DMS114 treated with DMSO at 0.1 percent for 48 hours (cell line): ENCODE measurements around the gene STK39.

ENCODE experiments used
- DNase-seq: peaks from one replicate; lab custom pipeline; 2025; ENCODE audit not compliant: unreplicated experiment; lab: John Stamatoyannopoulos, UW

STK39 gene

DNA sequence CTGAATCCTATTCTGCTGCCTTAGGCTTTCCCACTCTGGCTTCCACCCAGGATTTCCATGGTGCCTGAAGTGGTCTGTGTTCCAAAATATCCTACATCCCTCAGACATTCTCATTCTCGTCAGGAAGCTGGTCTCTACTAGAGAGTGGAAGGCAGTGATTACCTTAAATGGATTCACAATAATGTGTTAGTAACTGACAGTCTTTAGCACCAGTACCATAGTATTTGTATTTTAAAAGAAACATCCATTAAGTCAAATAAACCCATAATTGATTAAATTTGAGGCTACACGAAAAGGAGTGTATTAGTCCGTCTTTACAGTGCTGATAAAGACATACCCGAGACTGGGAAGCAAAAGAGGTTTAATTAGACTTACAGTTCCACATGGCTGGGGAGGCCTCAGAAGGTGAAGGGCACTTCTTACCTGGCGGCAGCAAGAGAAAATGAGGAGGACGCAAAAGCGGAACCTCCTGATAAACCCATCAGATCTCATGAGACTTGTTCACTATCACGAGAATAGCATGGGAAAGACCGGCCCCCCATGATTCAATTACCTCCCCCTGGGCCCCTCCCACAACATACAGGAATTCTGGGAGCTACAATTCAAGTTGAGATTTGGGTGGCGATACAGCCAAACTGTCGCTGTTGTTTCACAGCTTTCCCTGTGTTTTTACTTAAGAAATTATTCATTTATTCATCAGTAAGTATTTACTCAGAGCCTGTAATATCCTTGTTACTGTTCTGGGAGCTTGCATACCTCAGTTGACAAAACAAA is 306.5 kb downstream of the STK39 start:
- no peak for DNase-seq

- DNase-seq = no peak
These were observed 307.1 kb downstream of the STK39 start for GRCh38 chr2:167940346-167940725.

DNA sequence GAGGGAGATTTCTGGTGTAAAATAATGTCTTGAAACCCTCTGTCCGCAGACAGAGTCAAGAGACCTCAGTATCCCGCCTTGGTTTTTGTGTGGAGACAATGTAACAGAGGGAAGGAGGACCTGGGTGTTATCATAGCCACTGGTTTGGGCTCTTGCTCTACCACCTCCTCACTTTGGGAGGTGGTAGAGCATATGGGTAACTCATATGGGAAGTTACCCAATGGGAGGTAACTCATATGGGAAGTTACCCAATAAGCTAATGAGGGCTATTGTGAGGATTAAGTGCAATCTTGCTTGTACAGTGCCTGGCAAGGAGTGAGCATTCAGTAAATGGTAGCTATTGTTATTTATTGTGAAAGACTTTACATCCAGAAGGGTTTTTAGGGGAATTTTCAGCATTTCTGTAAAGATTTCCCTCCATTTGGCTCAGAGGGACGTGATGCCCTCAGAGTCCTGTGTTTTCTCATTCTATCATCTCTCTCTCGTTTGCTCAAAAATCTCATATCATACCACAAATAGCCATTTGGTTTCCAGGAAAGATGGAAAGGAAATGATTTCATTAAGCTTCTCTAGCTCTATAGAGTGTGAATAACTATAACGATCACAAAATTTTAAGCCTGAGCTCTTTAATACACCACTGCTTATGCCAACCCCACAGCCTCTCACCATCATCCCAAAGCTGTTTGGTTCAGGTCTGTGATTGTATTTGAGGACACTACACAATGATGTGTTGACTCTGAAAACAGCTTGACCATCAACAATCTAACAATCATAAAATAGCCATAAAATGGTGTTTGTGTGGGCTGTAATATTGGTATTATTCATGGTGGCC is 307.7 kb downstream of the STK39 start:
- DNase-seq = no peak

- DNase-seq = no peak
These were observed 310.0 kb downstream of the STK39 start for GRCh38 chr2:167937403-167937802.

GRCh38 chr2:167935803-167936110 is 311.6 kb downstream of the STK39 start:
- DNase-seq = no peak

DNA sequence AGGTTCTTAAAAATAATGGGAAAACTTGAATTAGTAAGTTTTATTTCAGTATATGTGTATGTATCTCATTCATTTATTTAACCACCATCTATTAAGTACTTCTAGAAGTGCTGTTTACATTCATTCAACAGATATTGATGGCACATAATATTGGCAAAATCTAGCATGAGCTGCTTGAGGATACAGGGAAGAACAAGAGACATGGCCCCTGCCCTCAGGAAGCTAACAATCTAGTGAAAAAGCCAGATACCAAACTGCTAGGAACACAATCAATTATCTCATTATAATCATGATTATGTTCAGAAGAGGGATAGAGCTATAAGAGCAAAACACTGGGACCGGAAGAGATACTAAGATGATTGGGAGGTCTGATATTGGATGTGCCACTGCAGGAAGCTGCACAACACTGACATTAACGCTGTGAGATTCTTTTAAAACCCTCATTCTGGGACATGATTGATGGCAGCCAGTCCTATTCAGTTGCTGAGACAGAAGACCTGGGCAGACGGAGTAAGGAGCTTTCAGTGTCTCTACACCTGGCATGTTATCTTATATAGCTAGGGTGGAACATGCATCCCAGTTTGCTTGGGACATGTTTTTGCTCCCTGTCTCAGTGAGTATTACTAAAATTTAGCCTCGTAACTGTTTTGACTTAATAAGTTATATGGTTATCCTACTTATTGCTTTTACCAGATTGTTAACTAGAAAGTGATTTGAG is 314.1 kb downstream of the STK39 start:
- DNase-seq = no peak

GRCh38 chr2:167932123-167932693 is 315.2 kb downstream of the STK39 start:
- DNase-seq = no peak

DNA sequence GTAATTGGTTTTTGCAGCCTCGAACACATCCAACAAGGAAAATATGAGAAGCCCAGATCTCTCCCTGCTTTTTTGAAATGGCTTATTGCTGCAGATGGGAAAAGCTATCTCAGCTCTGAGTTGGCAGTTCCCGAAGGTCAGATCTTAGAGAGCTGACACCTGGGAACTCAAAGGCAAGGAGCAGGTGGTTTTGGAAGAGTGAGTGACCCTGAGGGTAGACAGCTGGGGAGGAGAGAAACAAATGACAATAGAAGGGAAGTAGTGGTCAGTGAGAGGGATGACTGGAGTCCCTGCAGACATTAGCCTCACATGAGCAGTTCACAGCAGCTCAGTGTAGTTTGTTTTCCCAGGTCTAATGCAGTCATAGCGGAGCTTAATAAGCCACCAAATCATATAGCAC is 317.9 kb downstream of the STK39 start:
- DNase-seq = no peak

DNA sequence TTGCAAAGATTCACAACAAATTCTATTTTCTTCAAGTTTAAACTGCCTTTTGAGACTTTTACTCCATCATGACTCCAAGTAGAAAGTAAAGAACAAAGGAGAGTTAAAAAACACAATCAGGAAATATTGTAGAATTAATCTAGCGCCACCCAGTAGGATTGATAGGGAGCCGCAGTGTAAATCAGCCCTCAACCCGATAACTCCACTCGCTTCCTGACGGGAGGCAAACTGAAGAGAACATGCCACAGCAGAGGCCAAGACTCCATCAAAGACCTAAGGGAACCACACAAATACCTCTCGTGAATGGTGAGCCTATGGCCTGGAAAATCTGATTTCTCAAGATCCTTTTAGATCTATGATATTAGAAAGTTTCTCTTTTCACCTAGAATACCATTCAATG is 319.0 kb downstream of the STK39 start:
- DNase-seq = no peak

GRCh38 chr2:167925758-167926157 is 321.6 kb downstream of the STK39 start:
- no peak for DNase-seq

- DNase-seq = no peak
These were observed 322.8 kb downstream of the STK39 start for GRCh38 chr2:167924556-167924955.

DNA sequence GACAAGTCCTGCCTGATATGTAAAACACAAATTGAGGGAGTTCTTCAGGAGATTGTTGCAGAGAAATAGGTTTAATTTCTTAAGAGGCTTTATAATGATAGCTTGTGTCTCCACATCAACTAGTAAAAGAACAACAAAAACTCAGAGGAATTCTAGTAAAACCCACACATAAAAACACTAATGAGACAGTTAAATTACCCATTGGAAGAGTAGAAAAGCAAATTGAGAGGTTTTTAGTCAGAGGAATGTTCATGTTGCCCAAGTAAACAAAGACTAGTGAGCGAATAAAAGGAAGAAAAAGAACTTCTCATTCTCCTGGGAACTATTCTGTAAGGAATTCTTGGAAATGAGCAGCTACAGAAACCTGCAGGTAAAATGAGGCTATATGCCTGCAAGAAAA is 330.6 kb downstream of the STK39 start:
- no peak for DNase-seq

- no peak for DNase-seq
These were observed 332.4 kb downstream of the STK39 start for GRCh38 chr2:167914969-167915368.

GRCh38 chr2:167908786-167909185 is 338.6 kb downstream of the STK39 start:
- no peak for DNase-seq

DNA sequence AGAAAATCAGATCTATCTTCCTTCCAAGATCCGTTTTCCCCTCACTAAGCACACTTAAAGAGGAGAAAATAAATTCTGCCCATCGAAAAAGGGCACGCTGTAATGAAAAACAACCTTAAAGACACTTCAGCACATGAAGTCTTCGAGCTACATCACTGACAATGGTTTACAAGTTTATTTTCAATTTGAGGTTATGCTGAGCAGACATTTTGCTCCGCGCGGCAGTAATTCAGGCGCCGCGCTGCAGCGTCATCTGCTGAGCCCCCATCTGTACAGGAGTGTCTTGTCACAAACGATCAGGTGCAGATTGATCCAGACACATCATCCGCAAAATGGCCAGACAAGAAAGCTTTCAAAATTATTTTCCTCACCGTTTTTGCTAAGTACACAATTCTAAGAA is 341.7 kb downstream of the STK39 start:
- DNase-seq = no peak
